ENCODE data around the gene CLNS1A. TPM values are rescaled to one million over a fixed set of nuclear protein-coding genes. Genes with fewer than 3 reads are reported as not detected.

Gene CLNS1A
- polyA plus RNA-seq, 1 donor from 2014 or later = 179 TPM

- no peaks in the 10 kb centered on the region for H3K9me3 ChIP-seq (ENCODE audit: low read length)
- H3K9me2 ChIP-seq (ENCODE audit: insufficient read depth, low read length) = no peaks in the 10 kb centered on the region
- H3F3A ChIP-seq (ENCODE audit: insufficient read depth, low read length, poor library complexity, severe bottlenecking) = no peaks in the 10 kb centered on the region
- no peaks in the 10 kb centered on the region for H4K20me1 ChIP-seq (ENCODE audit: insufficient read depth)
- no peak overlapping the region for H2AFZ ChIP-seq (ENCODE audit: low read depth, low read length)
- H3K27me3 ChIP-seq (ENCODE audit: insufficient read depth, low read depth, low read length) = no peaks in the 10 kb centered on the region
- no peak overlapping the region for H3K9ac ChIP-seq (ENCODE audit: low read length)
- no peak overlapping the region for H3K27ac ChIP-seq (ENCODE audit: low read length)
- TF ChIP-seq EP300 (conservative IDR thresholded peaks at IDR 0.05; ENCODE audit: poor library complexity, severe bottlenecking) = no peak
- no peak for TF ChIP-seq REST (IDR thresholded peaks at IDR 0.05; ENCODE audit: borderline replicate concordance)
- no peak for TF ChIP-seq SMC3 (conservative IDR thresholded peaks at IDR 0.05; ENCODE audit: poor library complexity)
- TF ChIP-seq EZH2 (IDR thresholded peaks at IDR 0.05; ENCODE audit: borderline replicate concordance, insufficient read depth, low read length, poor library complexity, severe bottlenecking) = no peak
- no peak for TF ChIP-seq RAD21 (conservative IDR thresholded peaks at IDR 0.05)
- no peak for TF ChIP-seq MXI1 (conservative IDR thresholded peaks at IDR 0.05; ENCODE audit: poor library complexity, severe bottlenecking)
- TF ChIP-seq, protein P1, sequence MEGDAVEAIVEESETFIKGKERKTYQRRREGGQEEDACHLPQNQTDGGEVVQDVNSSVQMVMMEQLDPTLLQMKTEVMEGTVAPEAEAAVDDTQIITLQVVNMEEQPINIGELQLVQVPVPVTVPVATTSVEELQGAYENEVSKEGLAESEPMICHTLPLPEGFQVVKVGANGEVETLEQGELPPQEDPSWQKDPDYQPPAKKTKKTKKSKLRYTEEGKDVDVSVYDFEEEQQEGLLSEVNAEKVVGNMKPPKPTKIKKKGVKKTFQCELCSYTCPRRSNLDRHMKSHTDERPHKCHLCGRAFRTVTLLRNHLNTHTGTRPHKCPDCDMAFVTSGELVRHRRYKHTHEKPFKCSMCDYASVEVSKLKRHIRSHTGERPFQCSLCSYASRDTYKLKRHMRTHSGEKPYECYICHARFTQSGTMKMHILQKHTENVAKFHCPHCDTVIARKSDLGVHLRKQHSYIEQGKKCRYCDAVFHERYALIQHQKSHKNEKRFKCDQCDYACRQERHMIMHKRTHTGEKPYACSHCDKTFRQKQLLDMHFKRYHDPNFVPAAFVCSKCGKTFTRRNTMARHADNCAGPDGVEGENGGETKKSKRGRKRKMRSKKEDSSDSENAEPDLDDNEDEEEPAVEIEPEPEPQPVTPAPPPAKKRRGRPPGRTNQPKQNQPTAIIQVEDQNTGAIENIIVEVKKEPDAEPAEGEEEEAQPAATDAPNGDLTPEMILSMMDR (IDR thresholded peaks at IDR 0.05; ENCODE audit: poor library complexity, severe bottlenecking) = no peak
- TF ChIP-seq POLR2AphosphoS5 (IDR thresholded peaks at IDR 0.05) = no peak
- no peak for TF ChIP-seq TAF1 (IDR thresholded peaks at IDR 0.05; ENCODE audit: low read depth)
- no peaks in the 10 kb centered on the region for H3K79me2 ChIP-seq (replicated peaks; ENCODE audit: insufficient read depth, low read length)
- no peak overlapping the region for H3K4me2 ChIP-seq (ENCODE audit: low read length)
- no peaks in the 10 kb centered on the region for H3K36me3 ChIP-seq (ENCODE audit: insufficient read depth, low read length)
- H3K4me3 ChIP-seq (ENCODE audit: low read length) = no peak overlapping the region
Observed at GRCh38 chr11:77660947-77661346, 23.4 kb upstream of the CLNS1A start.

- no peak overlapping the region for H2AFZ ChIP-seq (ENCODE audit: low read depth, low read length)
- no peaks in the 10 kb centered on the region for H3K36me3 ChIP-seq (ENCODE audit: insufficient read depth, low read length)
- H3K4me2 ChIP-seq (ENCODE audit: low read length) = no peak overlapping the region
- H3K27me3 ChIP-seq (ENCODE audit: insufficient read depth, low read depth, low read length) = no peaks in the 10 kb centered on the region
- H3K4me3 ChIP-seq (ENCODE audit: low read length) = no peak overlapping the region
- H3K9ac ChIP-seq (ENCODE audit: low read length) = no peak overlapping the region
- H3K9me3 ChIP-seq (ENCODE audit: low read length) = no peaks in the 10 kb centered on the region
- no peaks in the 10 kb centered on the region for H3F3A ChIP-seq (ENCODE audit: insufficient read depth, low read length, poor library complexity, severe bottlenecking)
- H3K27ac ChIP-seq (ENCODE audit: low read length) = no peak overlapping the region
- H3K9me2 ChIP-seq (ENCODE audit: insufficient read depth, low read length) = no peaks in the 10 kb centered on the region
- no peak for TF ChIP-seq RAD21 (conservative IDR thresholded peaks at IDR 0.05)
- TF ChIP-seq POLR2AphosphoS5 (IDR thresholded peaks at IDR 0.05) = no peak
- no peak for TF ChIP-seq REST (IDR thresholded peaks at IDR 0.05; ENCODE audit: borderline replicate concordance)
- no peak for TF ChIP-seq TAF1 (IDR thresholded peaks at IDR 0.05; ENCODE audit: low read depth)
- TF ChIP-seq SMC3 (conservative IDR thresholded peaks at IDR 0.05; ENCODE audit: poor library complexity) = no peak
- TF ChIP-seq EP300 (conservative IDR thresholded peaks at IDR 0.05; ENCODE audit: poor library complexity, severe bottlenecking) = no peak
- TF ChIP-seq, protein P1 (IDR thresholded peaks at IDR 0.05; ENCODE audit: poor library complexity, severe bottlenecking) = no peak
- no peak for TF ChIP-seq MXI1 (conservative IDR thresholded peaks at IDR 0.05; ENCODE audit: poor library complexity, severe bottlenecking)
- no peak for TF ChIP-seq EZH2 (IDR thresholded peaks at IDR 0.05; ENCODE audit: borderline replicate concordance, insufficient read depth, low read length, poor library complexity, severe bottlenecking)
- H4K20me1 ChIP-seq (ENCODE audit: insufficient read depth) = no peaks in the 10 kb centered on the region
- no peaks in the 10 kb centered on the region for H3K79me2 ChIP-seq (replicated peaks; ENCODE audit: insufficient read depth, low read length)
Observed at GRCh38 chr11:77658213-77659013, 20.8 kb upstream of the CLNS1A start.

Data from neural cell (in vitro differentiated cells).